ENCODE results near the gene CYB561D2. TPM values are rescaled to one million over a fixed set of nuclear protein-coding genes. Genes with fewer than 3 reads are reported as not detected.

Gene CYB561D2
- total and polyA plus RNA-seq, 9 of the 15 experiments (the other 6 are each of a cell fraction or from before 2014, with no cell fraction given) = 4.2 to 16.6 (median 9.4) TPM

DNA sequence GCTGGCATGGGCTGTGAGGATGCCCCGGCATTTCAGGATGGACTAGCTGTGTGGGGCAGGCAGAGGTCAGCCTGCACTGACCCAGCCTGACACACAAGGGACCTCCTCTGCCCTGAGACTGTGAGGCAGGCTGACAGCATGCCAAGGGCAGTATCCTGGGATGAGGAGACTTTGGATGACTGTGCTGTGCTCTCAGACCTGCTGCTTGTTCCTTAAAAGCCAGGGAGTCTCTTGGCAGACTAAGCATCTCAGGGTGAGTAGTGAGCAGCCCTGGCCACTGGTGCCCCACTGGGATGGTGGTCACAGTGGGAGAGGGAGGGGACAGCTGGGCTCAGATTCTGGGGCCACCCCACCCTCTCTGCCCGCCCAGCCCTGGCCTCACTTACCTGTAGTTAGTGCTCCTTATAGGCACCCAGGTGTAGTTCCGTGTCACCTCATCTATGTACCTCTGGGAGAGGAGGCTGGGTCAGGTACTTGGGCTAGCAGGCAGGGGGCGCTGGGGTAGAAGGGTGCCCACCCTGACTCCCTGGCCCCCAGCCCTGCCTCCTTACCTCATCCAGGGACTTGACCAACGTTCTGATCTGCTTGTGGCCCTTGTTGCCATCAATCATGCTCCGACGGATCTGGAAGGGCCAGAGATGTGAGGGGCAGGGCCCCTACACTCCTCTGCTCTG, 24.7 kb downstream of the CYB561D2 start:
- no peak overlapping the region for H3K27ac ChIP-seq (ENCODE audit: extremely low read depth, low read depth, low read length)
- in situ Hi-C loops (cut with MboI) (no loop called here), intact Hi-C loops (cut with micrococcal nuclease) (no loop called here)
- no TSS peak for BruUV-seq (replicated peaks)
- no peak overlapping the region for H2AFZ ChIP-seq (ENCODE audit: low read depth, low read length)
- ATAC-seq (peak; percentile 52; the same call in 2 of the 3 replicates), FAIRE-seq (no peak), DNase-seq (ENCODE audit: extremely low read depth in 1 of 4, low spot score in 3 of 4) (peak in 2 of 4 experiments; percentile 41)
- TF ChIP-seq BRCA1 (IDR thresholded peaks at IDR 0.05) = no peak
- no peak for TF ChIP-seq BRCA1 (CRISPR knock-in tag; IDR thresholded peaks at IDR 0.05)
- TF ChIP-seq MYNN (IDR thresholded peaks at IDR 0.05) = no peak
- TF ChIP-seq MYNN (CRISPR knock-in tag; IDR thresholded peaks at IDR 0.05) = no peak
- peak in 2 of 3 experiments; percentile 20 to 22; a peak in 1 of 6 replicates for TF ChIP-seq CTCF (IDR thresholded peaks at IDR 0.05 in 2 of 3, conservative IDR thresholded peaks at IDR 0.05 in 1 of 3; ENCODE audit: insufficient read depth in 2 of 3, low read depth in 1 of 3, low read length in 3 of 3)
- TF ChIP-seq, protein P1, sequence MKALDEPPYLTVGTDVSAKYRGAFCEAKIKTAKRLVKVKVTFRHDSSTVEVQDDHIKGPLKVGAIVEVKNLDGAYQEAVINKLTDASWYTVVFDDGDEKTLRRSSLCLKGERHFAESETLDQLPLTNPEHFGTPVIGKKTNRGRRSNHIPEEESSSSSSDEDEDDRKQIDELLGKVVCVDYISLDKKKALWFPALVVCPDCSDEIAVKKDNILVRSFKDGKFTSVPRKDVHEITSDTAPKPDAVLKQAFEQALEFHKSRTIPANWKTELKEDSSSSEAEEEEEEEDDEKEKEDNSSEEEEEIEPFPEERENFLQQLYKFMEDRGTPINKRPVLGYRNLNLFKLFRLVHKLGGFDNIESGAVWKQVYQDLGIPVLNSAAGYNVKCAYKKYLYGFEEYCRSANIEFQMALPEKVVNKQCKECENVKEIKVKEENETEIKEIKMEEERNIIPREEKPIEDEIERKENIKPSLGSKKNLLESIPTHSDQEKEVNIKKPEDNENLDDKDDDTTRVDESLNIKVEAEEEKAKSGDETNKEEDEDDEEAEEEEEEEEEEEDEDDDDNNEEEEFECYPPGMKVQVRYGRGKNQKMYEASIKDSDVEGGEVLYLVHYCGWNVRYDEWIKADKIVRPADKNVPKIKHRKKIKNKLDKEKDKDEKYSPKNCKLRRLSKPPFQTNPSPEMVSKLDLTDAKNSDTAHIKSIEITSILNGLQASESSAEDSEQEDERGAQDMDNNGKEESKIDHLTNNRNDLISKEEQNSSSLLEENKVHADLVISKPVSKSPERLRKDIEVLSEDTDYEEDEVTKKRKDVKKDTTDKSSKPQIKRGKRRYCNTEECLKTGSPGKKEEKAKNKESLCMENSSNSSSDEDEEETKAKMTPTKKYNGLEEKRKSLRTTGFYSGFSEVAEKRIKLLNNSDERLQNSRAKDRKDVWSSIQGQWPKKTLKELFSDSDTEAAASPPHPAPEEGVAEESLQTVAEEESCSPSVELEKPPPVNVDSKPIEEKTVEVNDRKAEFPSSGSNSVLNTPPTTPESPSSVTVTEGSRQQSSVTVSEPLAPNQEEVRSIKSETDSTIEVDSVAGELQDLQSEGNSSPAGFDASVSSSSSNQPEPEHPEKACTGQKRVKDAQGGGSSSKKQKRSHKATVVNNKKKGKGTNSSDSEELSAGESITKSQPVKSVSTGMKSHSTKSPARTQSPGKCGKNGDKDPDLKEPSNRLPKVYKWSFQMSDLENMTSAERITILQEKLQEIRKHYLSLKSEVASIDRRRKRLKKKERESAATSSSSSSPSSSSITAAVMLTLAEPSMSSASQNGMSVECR (CRISPR knock-in tag; IDR thresholded peaks at IDR 0.05) = no peak
- no peak for TF ChIP-seq XRCC5 (IDR thresholded peaks at IDR 0.05; ENCODE audit: low read depth, low read length)
- no peak for TF ChIP-seq SNRNP70 (optimal IDR thresholded peaks at IDR 0.05; ENCODE audit: low read depth, low read length)
- no peak for TF ChIP-seq ZNF140 (CRISPR knock-in tag; IDR thresholded peaks at IDR 0.05)
- TF ChIP-seq, protein P2, sequence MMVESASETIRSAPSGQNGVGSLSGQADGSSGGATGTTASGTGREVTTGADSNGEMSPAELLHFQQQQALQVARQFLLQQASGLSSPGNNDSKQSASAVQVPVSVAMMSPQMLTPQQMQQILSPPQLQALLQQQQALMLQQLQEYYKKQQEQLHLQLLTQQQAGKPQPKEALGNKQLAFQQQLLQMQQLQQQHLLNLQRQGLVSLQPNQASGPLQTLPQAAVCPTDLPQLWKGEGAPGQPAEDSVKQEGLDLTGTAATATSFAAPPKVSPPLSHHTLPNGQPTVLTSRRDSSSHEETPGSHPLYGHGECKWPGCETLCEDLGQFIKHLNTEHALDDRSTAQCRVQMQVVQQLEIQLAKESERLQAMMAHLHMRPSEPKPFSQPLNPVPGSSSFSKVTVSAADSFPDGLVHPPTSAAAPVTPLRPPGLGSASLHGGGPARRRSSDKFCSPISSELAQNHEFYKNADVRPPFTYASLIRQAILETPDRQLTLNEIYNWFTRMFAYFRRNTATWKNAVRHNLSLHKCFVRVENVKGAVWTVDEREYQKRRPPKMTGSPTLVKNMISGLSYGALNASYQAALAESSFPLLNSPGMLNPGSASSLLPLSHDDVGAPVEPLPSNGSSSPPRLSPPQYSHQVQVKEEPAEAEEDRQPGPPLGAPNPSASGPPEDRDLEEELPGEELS (CRISPR knock-in tag; IDR thresholded peaks at IDR 0.05; ENCODE audit: borderline replicate concordance) = no peak
- no peak overlapping the region for H3K4me3 ChIP-seq
- H4K20me1 ChIP-seq (replicated peaks; ENCODE audit: control insufficient read depth, insufficient read depth, low read length) = no peaks in the 10 kb centered on the region
- H3K79me2 ChIP-seq (ENCODE audit: control insufficient read depth, insufficient read depth, low read length) = no peaks in the 10 kb centered on the region
- peak overlapping the region in 1 of 2 experiments; percentile 17; a peak in 2 of 4 replicates for H3K9ac ChIP-seq (ENCODE audit: insufficient read depth in 1 of 2, low read depth in 2 of 2, low read length in 2 of 2)
- no peaks in the 10 kb centered on the region for H3K36me3 ChIP-seq (ENCODE audit: control insufficient read depth, insufficient read depth, low read length)
- H3K4me2 ChIP-seq (ENCODE audit: insufficient read depth, low read length) = no peak overlapping the region
- peaks cover 12 to 38% of the 10 kb centered on the region in 2 experiments; a peak in 4 of 5 replicates for H3K4me1 ChIP-seq (replicated peaks in 1 of 2; ENCODE audit: control insufficient read depth in 2 of 2, insufficient read depth in 2 of 2, low read length in 2 of 2)
- H3K9me1 ChIP-seq (ENCODE audit: control insufficient read depth, insufficient read depth, low read length) = no peaks in the 10 kb centered on the region
- H3K27me3 ChIP-seq (ENCODE audit: control insufficient read depth in 2 of 2, insufficient read depth in 2 of 2, low read length in 2 of 2) = peaks cover 0 to 9% of the 10 kb centered on the region in 2 experiments; a peak in 1 of 5 replicates
- POLR2A ChIA-PET = interaction anchor here (0.6 kb wide), 1 partner anchor 214 kb away, joined by 3 read pairs; no protein-coding TSS in a partner anchor
- H3K9me3 ChIP-seq (replicated peaks; ENCODE audit: control insufficient read depth, insufficient read depth, low read depth, low read length) = no peaks in the 10 kb centered on the region
- CTCF ChIA-PET (ENCODE audit: low intra/inter-chr PET ratio) = interaction anchor here (1.9 kb wide), 1 partner anchor 13 kb away, joined by 4 read pairs; no protein-coding TSS in a partner anchor
- WGBS (ENCODE audit: insufficient coverage, low coverage, missing lambda C conversion rate) = 5% methylated on average over 5 of the region's 7 CpGs
